CD4-positive, alpha-beta memory T cell (primary cell): Measurements from ENCODE around the gene ADAP1. TPM values are rescaled to one million over a fixed set of nuclear protein-coding genes. Genes with fewer than 3 reads are reported as not detected.

ENCODE experiments used
- CTCF ChIA-PET: fragments of 350-600 bp; sonication (Branson Sonifier 250); formaldehyde crosslinking; loops from one replicate; lab custom pipeline; 2021; ENCODE audit warnings: inconsistent platforms; ENCODE audit not compliant: partially characterized antibody; lab: Charles Lee
- POLR2A ChIA-PET: fragments of 350-600 bp; sonication (Branson Sonifier 250); formaldehyde crosslinking; loops from one replicate; lab custom pipeline; 2021; ENCODE audit not compliant: partially characterized antibody; lab: Charles Lee
- DNase-seq, 5 donors: peaks; one replicate each; pipeline versions ENCODE4 v3.0.0 to v3.0.0-alpha.2; 2020 to 2022; ENCODE audit warnings: mixed read lengths in 1 of 5
- H3K27ac ChIP-seq: one replicate; pipeline ENCODE4 v1.7.0; 2013; ENCODE audit warnings: low read depth, low read length
- H3K27me3 ChIP-seq: 2 replicates; pipeline ENCODE4 v1.7.0; 2013; ENCODE audit warnings: mild to moderate bottlenecking, low read length, moderate library complexity; ENCODE audit not compliant: insufficient read depth
- H3K36me3 ChIP-seq: 2 replicates; pipeline ENCODE4 v1.7.0; 2013; ENCODE audit warnings: mild to moderate bottlenecking, low read length, moderate library complexity; ENCODE audit not compliant: insufficient read depth
- H3K4me1 ChIP-seq: 2 replicates; pipeline ENCODE4 v1.7.0; 2013; ENCODE audit warnings: mild to moderate bottlenecking, low read length, moderate library complexity; ENCODE audit not compliant: insufficient read depth
- H3K4me3 ChIP-seq, 2 donors: one replicate each; pipeline ENCODE4 v1.7.0; 2013; ENCODE audit warnings: low read length in 2 of 2, mild to moderate bottlenecking in 1 of 2
- H3K9me3 ChIP-seq, 2 donors: one replicate each; pipeline ENCODE4 v1.7.0; 2013; ENCODE audit warnings: low read length in 2 of 2, control low read depth in 1 of 2; ENCODE audit not compliant: control insufficient read depth in 1 of 2
- H3K27ac Mint-ChIP-seq, 7 donors: one replicate each; pipeline ENCODE4 v1.8.0; 2020 to 2021; ENCODE audit warnings: mixed read lengths in 7 of 7, mild to moderate bottlenecking in 6 of 7, inconsistent platforms in 3 of 7, moderate library complexity in 3 of 7
- H3K27me3 Mint-ChIP-seq, 2 donors: one replicate each; pipeline ENCODE4 v1.8.0; 2020 to 2021; ENCODE audit warnings: mixed read lengths in 2 of 2
- H3K36me3 Mint-ChIP-seq, 2 donors: one replicate each; pipeline ENCODE4 v1.8.0; 2020 to 2021; ENCODE audit warnings: mixed read lengths in 2 of 2, inconsistent platforms in 1 of 2, mild to moderate bottlenecking in 1 of 2
- H3K4me1 Mint-ChIP-seq, 4 donors: one replicate each; pipeline ENCODE4 v1.8.0; 2020 to 2021; ENCODE audit warnings: mixed read lengths in 4 of 4, mild to moderate bottlenecking in 1 of 4
- H3K4me3 Mint-ChIP-seq, 8 donors: one replicate each; pipeline ENCODE4 v1.8.0; 2020 to 2021; ENCODE audit warnings: mixed read lengths in 8 of 8, mild to moderate bottlenecking in 7 of 8, moderate library complexity in 6 of 8, inconsistent platforms in 3 of 8
- H3K9me3 Mint-ChIP-seq, 8 donors: one replicate each; pipeline ENCODE4 v1.8.0; 2020 to 2021; ENCODE audit warnings: mixed read lengths in 8 of 8, mild to moderate bottlenecking in 5 of 8, inconsistent platforms in 3 of 8, moderate library complexity in 1 of 8
- intact Hi-C: fragments of 100-400 bp; cut with micrococcal nuclease; formaldehyde crosslinking; loops from one replicate; pipeline ENCODE4 v1.15.1; 2023
- polyA plus RNA-seq, 2 donors: library from polyadenylated mRNA; unstranded; fragments of 300-500 nt; fragmentation: Illumina TruSeq; gene quantifications; one replicate each; pipeline ENCODE4 v1.2.3, GENCODE V29; 2021
- total RNA-seq, 2 experiments: library from RNA; stranded (reverse); gene quantifications; one replicate each; pipeline ENCODE4 v1.2.3, GENCODE V29; 2021

Gene ADAP1
- total and polyA plus RNA-seq, 4 experiments from 2014 or later: 5.1 to 10.0 (median 8.8) TPM

- no peaks in the 10 kb centered on the region for H3K4me1 ChIP-seq
- H3K27me3 Mint-ChIP-seq: no peaks in the 10 kb centered on the region
- H3K27ac Mint-ChIP-seq: peak overlapping the region in 1 of 7 donors; percentile 16
- peaks cover 0 to 6% (median 4%) of the 10 kb centered on the region in 4 donors for H3K4me1 Mint-ChIP-seq
- no peaks in the 10 kb centered on the region for H3K27me3 ChIP-seq
- DNase-seq: peak in 1 of 5 donors; percentile 25
- no peak overlapping the region for H3K4me3 ChIP-seq
- intact Hi-C loops: no loop called here
- ChIA-PET CTCF (no interaction called here), POLR2A (no interaction called here)
- peaks cover 0 to 4% (median 0%) of the 10 kb centered on the region in 8 donors for H3K9me3 Mint-ChIP-seq
- H3K36me3 ChIP-seq: peaks cover 47% of the 10 kb centered on the region
- H3K36me3 Mint-ChIP-seq: peaks cover 42% of the 10 kb centered on the region in 2 donors
- H3K9me3 ChIP-seq: no peaks in the 10 kb centered on the region
- no peak overlapping the region for H3K27ac ChIP-seq
- no peak overlapping the region for H3K4me3 Mint-ChIP-seq
These were observed 59.5 kb downstream of the ADAP1 start for GRCh38 chr7:894927-895450.

GRCh38 chr7:894164-894867, 60.2 kb downstream of the ADAP1 start:
- Histone ChIP-seq H3K9me3 (no peaks in the 10 kb centered on the region), H3K4me3 (no peak overlapping the region), H3K4me1 (no peaks in the 10 kb centered on the region), H3K36me3 (peaks cover 47% of the 10 kb centered on the region), H3K27me3 (no peaks in the 10 kb centered on the region), H3K27ac (no peak overlapping the region)
- Mint-ChIP-seq H3K9me3 (peaks cover 0 to 4% (median 0%) of the 10 kb centered on the region in 8 donors), H3K36me3 (peaks cover 42% of the 10 kb centered on the region in 2 donors), H3K27ac (peak overlapping the region in 1 of 7 donors; percentile 16), H3K4me3 (no peak overlapping the region), H3K4me1 (peaks cover 0 to 6% (median 4%) of the 10 kb centered on the region in 4 donors), H3K27me3 (no peaks in the 10 kb centered on the region)
- CTCF ChIA-PET: interaction anchor here (1.2 kb wide), 1 partner anchor 16 kb away, joined by 3 read pairs; no protein-coding TSS in a partner anchor
- POLR2A ChIA-PET: no interaction called here
- DNase-seq: peak in 1 of 5 donors; percentile 20
- intact Hi-C loops: no loop called here

DNA sequence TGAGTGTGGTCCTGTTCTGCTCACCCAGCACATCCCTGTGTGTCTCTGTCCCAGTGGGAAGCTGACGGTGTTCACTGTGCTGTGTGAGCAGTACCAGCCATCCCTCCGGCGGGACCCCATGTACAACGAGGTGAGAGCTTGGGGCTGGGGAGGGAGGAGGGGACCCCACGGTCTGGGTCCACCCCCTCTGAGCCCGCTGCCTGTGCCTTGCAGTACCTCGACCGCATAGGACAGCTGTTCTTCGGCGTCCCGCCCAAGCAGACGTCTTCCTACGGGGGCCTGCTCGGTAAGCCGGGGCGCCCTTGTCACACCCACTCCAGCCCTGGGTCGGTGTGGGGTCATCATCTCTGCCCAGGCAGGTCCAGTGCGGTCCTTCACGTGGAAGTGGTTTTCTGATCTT, 60.8 kb downstream of the ADAP1 start:
- intact Hi-C loops: no loop called here
- POLR2A ChIA-PET: no interaction called here

DNA sequence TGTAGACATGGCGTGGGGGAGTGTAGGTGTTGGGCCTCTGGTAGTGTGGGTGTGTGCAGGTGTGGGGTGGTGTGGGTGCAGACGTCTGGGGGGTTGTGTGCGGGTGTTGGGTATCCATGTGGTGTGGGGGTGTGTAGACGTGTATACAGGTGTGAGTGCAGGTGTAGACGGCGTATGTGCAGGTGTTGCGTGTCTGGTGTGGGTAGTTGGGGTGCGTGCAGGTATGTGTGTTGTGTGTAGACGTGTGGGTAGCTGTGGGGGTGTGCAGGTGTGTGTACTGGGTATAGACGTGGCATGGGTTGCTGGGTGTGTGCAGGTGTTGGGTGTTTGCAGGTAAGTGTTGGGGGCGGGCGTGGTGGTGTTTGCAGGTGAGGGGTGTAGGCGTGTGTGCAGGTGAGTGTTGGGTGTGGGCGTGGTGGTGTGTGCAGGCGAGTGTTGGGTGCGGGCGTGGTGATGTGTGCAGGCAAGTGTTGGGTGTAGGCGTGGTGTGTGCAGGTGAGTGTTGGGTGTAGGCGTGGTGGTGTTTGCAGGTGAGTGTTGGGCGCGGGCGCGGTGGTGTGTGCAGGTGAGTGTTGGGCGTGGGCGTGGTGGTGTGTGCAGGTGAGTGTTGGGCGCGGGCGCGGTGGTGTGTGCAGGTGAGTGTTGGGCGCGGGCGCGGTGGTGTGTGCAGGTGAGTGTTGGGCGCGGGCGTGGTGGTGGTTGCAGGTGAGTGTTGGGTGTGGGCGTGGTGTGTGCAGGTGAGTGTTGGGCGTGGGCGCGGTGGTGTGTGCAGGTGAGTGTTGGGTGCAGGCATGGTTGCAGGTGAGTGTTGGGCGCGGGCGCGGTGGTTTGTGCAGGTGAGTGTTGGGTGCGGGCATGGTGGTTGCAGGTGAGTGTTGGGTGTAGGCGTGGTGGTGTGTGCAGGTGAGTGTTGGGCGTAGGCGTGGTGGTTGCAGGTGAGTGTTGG, 61.6 kb downstream of the ADAP1 start:
- Mint-ChIP-seq H3K4me1 (peaks cover 0 to 6% (median 4%) of the 10 kb centered on the region in 4 donors), H3K27me3 (no peaks in the 10 kb centered on the region), H3K4me3 (no peak overlapping the region), H3K36me3 (peaks cover 43 to 49% of the 10 kb centered on the region in 2 donors), H3K27ac (peak overlapping the region in 1 of 7 donors; percentile 81), H3K9me3 (peaks cover 0 to 4% (median 0%) of the 10 kb centered on the region in 8 donors)
- Histone ChIP-seq H3K27me3 (no peaks in the 10 kb centered on the region), H3K36me3 (peaks cover 59% of the 10 kb centered on the region), H3K4me1 (no peaks in the 10 kb centered on the region), H3K27ac (no peak overlapping the region), H3K4me3 (no peak overlapping the region), H3K9me3 (no peaks in the 10 kb centered on the region)
- no peak for DNase-seq
- ChIA-PET CTCF (no interaction called here), POLR2A (interaction anchor here (1.6 kb wide), 1 partner anchor 8 kb away, joined by 5 read pairs; no protein-coding TSS in a partner anchor)
- intact Hi-C loops: no loop called here

More for the DNA sequence above, 60.8 kb downstream of the ADAP1 start:
- CTCF ChIA-PET: interaction anchor here (1.2 kb wide), 1 partner anchor 17 kb away, joined by 3 read pairs; no protein-coding TSS in a partner anchor
- Histone ChIP-seq H3K36me3 (peaks cover 51% of the 10 kb centered on the region), H3K9me3 (no peaks in the 10 kb centered on the region), H3K4me3 (no peak overlapping the region), H3K27ac (no peak overlapping the region), H3K27me3 (no peaks in the 10 kb centered on the region), H3K4me1 (no peaks in the 10 kb centered on the region)
- Mint-ChIP-seq H3K27me3 (no peaks in the 10 kb centered on the region), H3K4me1 (peaks cover 0 to 6% (median 4%) of the 10 kb centered on the region in 4 donors), H3K27ac (no peak overlapping the region), H3K9me3 (peaks cover 0 to 4% (median 0%) of the 10 kb centered on the region in 8 donors), H3K36me3 (peaks cover 42 to 45% of the 10 kb centered on the region in 2 donors), H3K4me3 (no peak overlapping the region)
- peak in 1 of 5 donors; percentile 28 for DNase-seq

DNA sequence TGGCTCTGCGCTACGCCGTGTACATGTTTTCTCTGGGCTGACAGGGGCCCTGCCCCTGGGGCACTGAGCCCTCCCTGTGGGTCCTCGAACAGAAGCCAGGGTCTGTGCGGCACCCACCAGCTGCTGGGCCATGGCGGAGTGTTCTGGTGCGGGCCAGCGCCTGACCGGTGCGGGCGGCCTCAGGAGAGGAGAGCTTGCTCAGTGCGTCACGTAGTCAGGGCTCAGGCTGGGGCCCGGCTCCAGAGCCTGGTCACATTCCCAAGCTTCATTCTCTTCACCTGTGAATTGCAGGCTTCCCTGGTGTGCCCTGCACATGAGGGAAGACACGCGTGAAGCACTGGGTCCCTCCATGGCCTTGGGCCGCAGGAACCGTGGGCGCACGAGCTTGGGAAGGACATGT, 62.7 kb downstream of the ADAP1 start:
- Histone ChIP-seq H3K4me1 (no peaks in the 10 kb centered on the region), H3K27me3 (no peaks in the 10 kb centered on the region), H3K36me3 (peaks cover 70% of the 10 kb centered on the region), H3K4me3 (no peak overlapping the region), H3K27ac (no peak overlapping the region), H3K9me3 (no peaks in the 10 kb centered on the region)
- DNase-seq: no peak
- intact Hi-C loops: no loop called here
- H3K36me3 Mint-ChIP-seq: peaks cover 43 to 48% of the 10 kb centered on the region in 2 donors
- ChIA-PET POLR2A (interaction anchor here (1.6 kb wide), 1 partner anchor 9 kb away, joined by 5 read pairs; no protein-coding TSS in a partner anchor), CTCF (no interaction called here)
- H3K27me3 Mint-ChIP-seq: no peaks in the 10 kb centered on the region
- no peak overlapping the region for H3K4me3 Mint-ChIP-seq
- H3K27ac Mint-ChIP-seq: no peak overlapping the region
- H3K9me3 Mint-ChIP-seq: peaks cover 0 to 4% (median 0%) of the 10 kb centered on the region in 8 donors
- H3K4me1 Mint-ChIP-seq: peaks cover 1 to 6% (median 5%) of the 10 kb centered on the region in 4 donors

GRCh38 chr7:891291-891690, 63.2 kb downstream of the ADAP1 start:
- peaks cover 3 to 7% (median 6%) of the 10 kb centered on the region in 4 donors for H3K4me1 Mint-ChIP-seq
- no peaks in the 10 kb centered on the region for H3K4me1 ChIP-seq
- ChIA-PET CTCF (no interaction called here), POLR2A (interaction anchor here (1.6 kb wide), 1 partner anchor 10 kb away, joined by 5 read pairs; no protein-coding TSS in a partner anchor)
- H3K9me3 ChIP-seq: no peaks in the 10 kb centered on the region
- no peak overlapping the region for H3K27ac Mint-ChIP-seq
- peaks cover 41 to 45% of the 10 kb centered on the region in 2 donors for H3K36me3 Mint-ChIP-seq
- H3K27ac ChIP-seq: no peak overlapping the region
- H3K36me3 ChIP-seq: peaks cover 73% of the 10 kb centered on the region
- no peak overlapping the region for H3K4me3 Mint-ChIP-seq
- H3K27me3 Mint-ChIP-seq: no peaks in the 10 kb centered on the region
- H3K4me3 ChIP-seq: no peak overlapping the region
- intact Hi-C loops: no loop called here
- peaks cover 0 to 4% (median 0%) of the 10 kb centered on the region in 8 donors for H3K9me3 Mint-ChIP-seq
- no peaks in the 10 kb centered on the region for H3K27me3 ChIP-seq
- no peak for DNase-seq
